SK-N-MC (cell line): Measurements from ENCODE around the gene CRYGA.

Experiments used
- EZH2 ChIP-seq: fragments of 200-600 bp; sonication (generic); IDR thresholded peaks from one replicate; pipeline ENCODE4 v1.6.1; 2017; ENCODE audit warnings: antibody characterized with exemption
- FOXP2 ChIP-seq: optimal IDR thresholded peaks from 2 replicates; pipeline ENCODE3; 2011; ENCODE audit warnings: mild to moderate bottlenecking, moderate library complexity; ENCODE audit not compliant: insufficient read depth; ENCODE audit errors: extremely low read length, control extremely low read depth
- POLR2AphosphoS5 ChIP-seq: IDR thresholded peaks from 2 replicates; pipeline ENCODE4 v1.6.1; 2012; ENCODE audit warnings: mild to moderate bottlenecking, low read depth, low read length, borderline replicate concordance

- TF ChIP-seq POLR2AphosphoS5 (no peak), EZH2 (no peak), FOXP2 (no peak)
These were observed 27.3 kb downstream of the CRYGA start for GRCh38 chr2:208135794-208136715.
